GM23338 (cell line): ENCODE data around the gene RAB8B. TPM values are rescaled to one million over a fixed set of nuclear protein-coding genes. Genes with fewer than 3 reads are reported as not detected.
A peak's percentile ranks its signal among the peaks of the same experiment; 100 is the strongest.

Experiments
- ATAC-seq: fragments of 200-7000 bp; cut with Tn5 transposase; 3 replicates; pipeline ENCODE4 v1.9.1; 2020
- DNase-seq: peaks from one replicate; pipeline ENCODE4 v3.0.0-alpha.2; 2015; ENCODE audit warnings: low spot score
- H2AFZ ChIP-seq: fragments of 200-600 bp; sonication (generic); 2 replicates; pipeline ENCODE4 v1.8.0; 2016; ENCODE audit warnings: antibody characterized with exemption, mild to moderate bottlenecking, moderate library complexity
- H3F3A ChIP-seq: fragments of 200-600 bp; sonication (generic); replicated peaks from 2 replicates; pipeline ENCODE4 v1.8.0; 2017; ENCODE audit warnings: antibody characterized with exemption, mixed run types, low read depth
- H3K27ac ChIP-seq: fragments of 200-600 bp; sonication (generic); 2 replicates; pipeline ENCODE4 v1.6.1; 2016; ENCODE audit warnings: low read depth
- H3K27me3 ChIP-seq: fragments of 200-600 bp; sonication (generic); 2 replicates; pipeline ENCODE4 v1.8.0; 2016; ENCODE audit warnings: mild to moderate bottlenecking, mixed run types, moderate library complexity; ENCODE audit not compliant: insufficient read depth
- H3K36me3 ChIP-seq: fragments of 200-600 bp; sonication (generic); 2 replicates; pipeline ENCODE4 v1.8.0; 2016; ENCODE audit warnings: mild to moderate bottlenecking; ENCODE audit not compliant: insufficient read depth
- H3K4me1 ChIP-seq: fragments of 200-600 bp; sonication (generic); 2 replicates; pipeline ENCODE4 v1.8.0; 2016; ENCODE audit warnings: mild to moderate bottlenecking, moderate library complexity; ENCODE audit not compliant: insufficient read depth
- H3K4me2 ChIP-seq: fragments of 200-600 bp; sonication (generic); 2 replicates; pipeline ENCODE4 v1.7.1; 2017; ENCODE audit warnings: mixed run types
- H3K4me3 ChIP-seq: fragments of 200-600 bp; sonication (generic); 2 replicates; pipeline ENCODE4 v1.6.1; 2016; ENCODE audit warnings: mixed run types
- H3K79me2 ChIP-seq: fragments of 200-600 bp; sonication (generic); replicated peaks from 2 replicates; pipeline ENCODE4 v1.8.0; 2017; ENCODE audit warnings: mild to moderate bottlenecking; ENCODE audit not compliant: insufficient read depth
- H3K9me2 ChIP-seq: fragments of 200-600 bp; sonication (generic); 2 replicates; pipeline ENCODE4 v1.8.0; 2017; ENCODE audit not compliant: insufficient read depth
- H4K20me1 ChIP-seq: fragments of 200-600 bp; sonication (generic); replicated peaks from 2 replicates; pipeline ENCODE4 v1.8.0; 2017; ENCODE audit warnings: mild to moderate bottlenecking; ENCODE audit not compliant: insufficient read depth
- H3K27ac Mint-ChIP-seq: 2 replicates; pipeline ENCODE4 v1.8.0; 2020; ENCODE audit warnings: inconsistent platforms, mild to moderate bottlenecking, moderate library complexity, mixed read lengths
- H3K27me3 Mint-ChIP-seq: 3 replicates; pipeline ENCODE4 v1.8.0; 2022; ENCODE audit warnings: low read depth, mild to moderate bottlenecking, moderate library complexity, mixed read lengths, inconsistent platforms; ENCODE audit not compliant: insufficient read depth, poor library complexity
- H3K36me3 Mint-ChIP-seq: 3 replicates; pipeline ENCODE4 v1.8.0; 2021; ENCODE audit warnings: low read depth, mild to moderate bottlenecking, inconsistent platforms, moderate library complexity, mixed read lengths
- H3K4me1 Mint-ChIP-seq: 3 replicates; pipeline ENCODE4 v1.8.0; 2020; ENCODE audit warnings: mild to moderate bottlenecking, inconsistent platforms, mixed read lengths
- H3K4me3 Mint-ChIP-seq: 3 replicates; pipeline ENCODE4 v1.8.0; 2021; ENCODE audit warnings: moderate library complexity, mild to moderate bottlenecking, inconsistent platforms, mixed read lengths
- H3K9me3 Mint-ChIP-seq: 3 replicates; pipeline ENCODE4 v1.8.0; 2020; ENCODE audit warnings: moderate library complexity, mild to moderate bottlenecking, inconsistent platforms, mixed read lengths
- CREB1 ChIP-seq: fragments of 250-450 bp; sonication (Bioruptor Pico); IDR thresholded peaks from 2 replicates; pipeline ENCODE4 v1.5.0; 2020; ENCODE audit warnings: low read depth, mild to moderate bottlenecking, moderate library complexity
- CTCF ChIP-seq, 2 experiments: fragments of 200-600 bp in 1 of 2; sonication (generic) in 1 of 2; conservative IDR thresholded peaks; 2 replicates each; pipeline versions ENCODE4 v1.5.1 to v1.6.1; 2016 to 2017; ENCODE audit warnings: antibody characterized with exemption in 2 of 2, low read depth in 2 of 2, mild to moderate bottlenecking in 2 of 2, moderate library complexity in 1 of 2
- ETS1 ChIP-seq: IDR thresholded peaks from 2 replicates; pipeline ENCODE4 v1.6.1; 2016; ENCODE audit warnings: antibody characterized with exemption
- JUNB ChIP-seq: IDR thresholded peaks from one replicate; pipeline ENCODE4 v1.6.1; 2016; ENCODE audit warnings: antibody characterized with exemption; ENCODE audit not compliant: unreplicated experiment
- POLR2AphosphoS5 ChIP-seq: IDR thresholded peaks from 2 replicates; pipeline ENCODE4 v1.6.1; 2016; ENCODE audit warnings: antibody characterized with exemption, low read depth
- REST ChIP-seq: IDR thresholded peaks from one replicate; pipeline ENCODE4 v1.6.1; 2018; ENCODE audit warnings: antibody characterized with exemption; ENCODE audit not compliant: unreplicated experiment
- polyA plus RNA-seq: library from polyadenylated mRNA; unstranded; fragments of >200 nt; fragmentation: Nextera tagmentation; extraction: Ambion mirVana; gene quantifications from 2 replicates; pipeline ENCODE4 v1.2.1, GENCODE V29; 2016
- total RNA-seq: library from RNA; depleted of rRNA; stranded (reverse); fragments of >200 nt; shearing (Covaris generic); gene quantifications from 2 replicates; pipeline ENCODE4 v1.2.3, GENCODE V29; 2014

The RAB8B gene
- total and polyA plus RNA-seq, 2 experiments from 2014 or later, result 23.2 to 41.7 TPM

- Histone ChIP-seq H3K4me1 (peaks cover 16% of the 10 kb centered on the region), H3K4me2 (no peak overlapping the region), H3K27ac (peak overlapping the region; percentile 59; the same call in 1 of the 2 replicates), H3F3A (no peaks in the 10 kb centered on the region), H2AFZ (no peak overlapping the region), H3K9me2 (no peaks in the 10 kb centered on the region), H3K27me3 (no peaks in the 10 kb centered on the region), H4K20me1 (0 out of 2 replicates have a peak, but pooled peaks cover 4% of the 10 kb centered on the region), H3K79me2 (peaks cover 49% of the 10 kb centered on the region), H3K36me3 (no peaks in the 10 kb centered on the region), H3K4me3 (no peak overlapping the region)
- Mint-ChIP-seq H3K27me3 (no peaks in the 10 kb centered on the region), H3K36me3 (no peaks in the 10 kb centered on the region), H3K27ac (peak overlapping the region; percentile 73; the same call in 1 of the 2 replicates), H3K9me3 (no peaks in the 10 kb centered on the region), H3K4me3 (no peak overlapping the region), H3K4me1 (peaks cover 26% of the 10 kb centered on the region)
- no peak for DNase-seq
- TF ChIP-seq CTCF (conservative IDR thresholded peaks at IDR 0.05; ENCODE audit: low read depth in 2 of 2), result no peak
- TF ChIP-seq ETS1, result no peak
- no peak for ATAC-seq
These were observed 22.9 kb downstream of the RAB8B start for GRCh38 chr15:63212050-63213004.

GRCh38 chr15:63218100-63218808, 28.8 kb downstream of the RAB8B start:
- no peaks in the 10 kb centered on the region for H3K4me1 ChIP-seq
- H3K27me3 Mint-ChIP-seq, result peaks cover 4% of the 10 kb centered on the region
- H3K4me2 ChIP-seq, result no peak overlapping the region
- peaks cover 43% of the 10 kb centered on the region for H3K79me2 ChIP-seq
- no peaks in the 10 kb centered on the region for H4K20me1 ChIP-seq
- DNase-seq (no peak), ATAC-seq (no peak)
- H3K4me1 Mint-ChIP-seq, result peaks cover 9% of the 10 kb centered on the region
- H2AFZ ChIP-seq, result no peak overlapping the region
- no peaks in the 10 kb centered on the region for H3K27me3 ChIP-seq
- no peaks in the 10 kb centered on the region for H3F3A ChIP-seq
- H3K36me3 Mint-ChIP-seq, result no peaks in the 10 kb centered on the region
- no peak overlapping the region for H3K4me3 Mint-ChIP-seq
- H3K27ac ChIP-seq, result no peak overlapping the region
- H3K9me3 Mint-ChIP-seq, result no peaks in the 10 kb centered on the region
- H3K27ac Mint-ChIP-seq, result no peak overlapping the region
- no peak overlapping the region for H3K4me3 ChIP-seq
- H3K9me2 ChIP-seq, result no peaks in the 10 kb centered on the region
- no peaks in the 10 kb centered on the region for H3K36me3 ChIP-seq
- TF ChIP-seq REST (no peak), JUNB (no peak), POLR2AphosphoS5 (no peak), CREB1 (CRISPR knock-in tag) (no peak)
